AG04449 (cell line): ENCODE measurements around the gene LDB2.

Experiments used
- CTCF ChIA-PET: fragments of 350-600 bp; formaldehyde crosslinking; extraction: SDS; loops from one replicate; lab custom pipeline; 2021; ENCODE audit warnings: antibody characterized with exemption; lab: Yijun Ruan, JAX
- POLR2A ChIA-PET: fragments of 400-600, 350-600 bp; formaldehyde crosslinking; extraction: SDS; loops from one replicate; lab custom pipeline; 2020; ENCODE audit warnings: antibody characterized with exemption, inconsistent platforms; lab: Yijun Ruan, JAX
- DNase-seq: peaks from one replicate; pipeline ENCODE4 v3.0.0-alpha.2; 2010; ENCODE audit warnings: low read depth, low spot score
- H3K4me3 ChIP-seq: 2 replicates; pipeline ENCODE4 v1.5.1; 2011; ENCODE audit warnings: low read depth, mild to moderate bottlenecking, control low read depth, low read length
- TF ChIP-seq, protein P1 (sequence below): IDR thresholded peaks from one replicate; pipeline ENCODE4 v1.5.1; 2011; ENCODE audit warnings: mild to moderate bottlenecking, moderate library complexity, low read length, control low read depth, inconsistent platforms; ENCODE audit not compliant: insufficient read depth; ENCODE audit errors: missing control alignments

Gene LDB2

DNA sequence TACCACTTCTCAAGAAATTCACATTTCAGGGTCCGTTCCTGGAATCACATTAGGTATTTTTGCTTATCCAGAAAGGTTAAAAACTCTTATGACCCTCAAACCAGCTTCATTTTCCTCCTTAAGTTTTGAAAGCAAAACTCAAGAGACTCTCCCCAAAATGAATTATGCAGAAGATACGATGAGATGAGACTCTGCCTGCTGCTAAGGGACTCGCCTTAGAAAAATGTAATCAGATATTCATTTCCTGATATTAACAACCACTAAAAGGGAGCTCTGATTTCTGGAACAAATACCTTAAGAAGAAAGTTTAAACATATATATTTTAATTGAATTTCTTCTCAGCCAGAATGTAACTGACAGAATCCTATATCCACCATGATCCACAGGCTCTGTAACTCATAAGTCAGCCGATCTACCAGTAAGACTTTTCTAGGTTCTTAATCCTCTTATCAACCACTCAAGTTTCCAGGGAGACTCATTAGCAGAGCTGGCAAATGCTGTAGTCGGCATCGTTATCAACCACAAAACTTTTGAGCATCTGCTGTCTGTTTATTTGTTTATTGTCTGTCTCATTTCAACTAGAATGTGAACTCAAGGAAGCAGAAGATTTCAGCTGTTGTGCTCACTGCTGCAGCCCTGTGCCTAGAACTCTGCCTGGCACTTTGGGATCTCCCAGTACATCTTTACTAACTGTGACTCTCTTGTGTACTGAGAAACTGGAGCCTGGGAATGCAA lies 112.5 kb downstream of the LDB2 start:
- TF ChIP-seq, protein P1, sequence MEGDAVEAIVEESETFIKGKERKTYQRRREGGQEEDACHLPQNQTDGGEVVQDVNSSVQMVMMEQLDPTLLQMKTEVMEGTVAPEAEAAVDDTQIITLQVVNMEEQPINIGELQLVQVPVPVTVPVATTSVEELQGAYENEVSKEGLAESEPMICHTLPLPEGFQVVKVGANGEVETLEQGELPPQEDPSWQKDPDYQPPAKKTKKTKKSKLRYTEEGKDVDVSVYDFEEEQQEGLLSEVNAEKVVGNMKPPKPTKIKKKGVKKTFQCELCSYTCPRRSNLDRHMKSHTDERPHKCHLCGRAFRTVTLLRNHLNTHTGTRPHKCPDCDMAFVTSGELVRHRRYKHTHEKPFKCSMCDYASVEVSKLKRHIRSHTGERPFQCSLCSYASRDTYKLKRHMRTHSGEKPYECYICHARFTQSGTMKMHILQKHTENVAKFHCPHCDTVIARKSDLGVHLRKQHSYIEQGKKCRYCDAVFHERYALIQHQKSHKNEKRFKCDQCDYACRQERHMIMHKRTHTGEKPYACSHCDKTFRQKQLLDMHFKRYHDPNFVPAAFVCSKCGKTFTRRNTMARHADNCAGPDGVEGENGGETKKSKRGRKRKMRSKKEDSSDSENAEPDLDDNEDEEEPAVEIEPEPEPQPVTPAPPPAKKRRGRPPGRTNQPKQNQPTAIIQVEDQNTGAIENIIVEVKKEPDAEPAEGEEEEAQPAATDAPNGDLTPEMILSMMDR: no peak
- no peak overlapping the region for H3K4me3 ChIP-seq
- CTCF ChIA-PET: interaction anchor here (0.7 to 2.4 kb wide), 7 partner anchors 9 to 662 kb away, joined by 3 to 19 read pairs (median 4); no protein-coding TSS in a partner anchor
- POLR2A ChIA-PET: no interaction called here
- peak; percentile 52 for DNase-seq

DNA sequence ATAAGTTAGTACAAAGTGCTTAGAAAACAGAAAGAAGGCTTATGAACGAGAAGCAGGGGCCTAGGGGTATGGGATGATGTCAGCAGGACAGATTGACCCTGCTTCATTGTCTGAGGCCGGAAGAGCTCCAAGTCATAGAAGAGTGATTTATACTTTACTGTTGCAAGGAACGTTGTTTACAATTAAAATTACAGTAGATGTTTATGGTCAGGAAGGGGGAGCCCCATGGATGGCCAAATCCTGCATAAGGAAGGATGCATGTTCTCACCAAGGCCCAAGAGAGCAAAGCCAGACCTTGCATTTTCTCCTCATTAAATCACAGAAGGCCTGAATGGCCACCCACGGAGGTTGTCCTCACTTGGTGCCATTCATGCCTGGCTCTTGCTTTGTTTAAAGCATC lies 115.3 kb downstream of the LDB2 start:
- ChIA-PET CTCF (interaction anchor here (0.9 to 2.7 kb wide), 3 partner anchors 8 to 541 kb away, joined by 5 to 12 read pairs (median 6); no protein-coding TSS in a partner anchor), POLR2A (no interaction called here)
- no peak overlapping the region for H3K4me3 ChIP-seq
- TF ChIP-seq, protein P1: no peak
- no peak for DNase-seq

DNA sequence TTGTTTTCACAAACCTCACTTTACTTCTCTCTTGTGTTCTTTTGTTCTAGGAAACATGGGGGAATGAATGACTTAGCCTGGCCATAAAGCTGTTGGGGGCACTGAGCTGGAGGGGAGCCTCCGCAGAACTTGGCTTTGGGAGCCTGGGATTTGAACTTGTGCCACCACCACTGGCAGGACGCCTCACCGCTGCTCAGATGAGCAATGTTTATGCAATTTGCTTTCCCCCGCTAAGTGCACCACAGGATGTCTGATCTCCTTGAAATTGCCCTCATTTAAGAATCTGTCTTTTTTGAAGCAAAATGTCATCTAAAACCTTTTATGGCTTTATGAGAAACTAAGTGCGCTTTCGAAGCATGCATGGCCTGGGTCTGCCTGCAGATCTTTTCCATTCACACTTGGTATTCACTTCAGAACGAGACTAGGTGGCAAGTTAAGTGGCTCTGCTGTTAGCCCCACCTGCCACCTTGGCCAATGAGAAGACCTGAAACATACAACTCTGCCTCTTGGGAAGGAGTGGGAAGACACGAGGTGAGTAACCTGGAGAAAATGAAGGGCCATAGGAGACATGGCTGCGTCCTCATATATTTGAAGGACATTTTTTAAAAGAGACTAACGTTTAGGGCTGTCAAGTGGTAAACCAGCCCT lies 119.3 kb downstream of the LDB2 start:
- TF ChIP-seq, protein P1: no peak
- no peak for DNase-seq
- no peak overlapping the region for H3K4me3 ChIP-seq
- CTCF ChIA-PET: interaction anchor here (1.8 kb wide), 1 partner anchor 9 kb away, joined by 3 read pairs; no protein-coding TSS in a partner anchor
- POLR2A ChIA-PET: no interaction called here

DNA sequence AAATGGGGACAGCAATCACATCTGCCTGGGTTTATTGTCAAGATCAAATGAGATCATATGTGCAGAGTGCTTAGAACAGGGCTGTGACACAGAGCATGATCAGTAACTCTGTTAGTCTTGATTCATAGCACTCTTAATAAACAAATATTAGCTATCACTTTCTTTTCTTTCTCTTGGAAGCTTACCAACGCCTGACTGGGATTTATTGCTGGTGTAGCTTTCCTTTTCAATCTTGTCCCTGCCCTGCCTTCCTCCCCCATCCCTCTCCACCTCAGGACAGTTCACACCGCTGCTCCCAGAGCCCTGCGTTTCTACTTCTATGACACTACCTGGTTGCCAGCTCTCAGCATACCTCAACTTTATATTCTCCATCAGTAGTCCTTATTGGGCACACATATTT lies 120.7 kb downstream of the LDB2 start:
- TF ChIP-seq, protein P1: no peak
- CTCF ChIA-PET: no interaction called here
- DNase-seq: no peak
- no peak overlapping the region for H3K4me3 ChIP-seq
- POLR2A ChIA-PET: no interaction called here

DNA sequence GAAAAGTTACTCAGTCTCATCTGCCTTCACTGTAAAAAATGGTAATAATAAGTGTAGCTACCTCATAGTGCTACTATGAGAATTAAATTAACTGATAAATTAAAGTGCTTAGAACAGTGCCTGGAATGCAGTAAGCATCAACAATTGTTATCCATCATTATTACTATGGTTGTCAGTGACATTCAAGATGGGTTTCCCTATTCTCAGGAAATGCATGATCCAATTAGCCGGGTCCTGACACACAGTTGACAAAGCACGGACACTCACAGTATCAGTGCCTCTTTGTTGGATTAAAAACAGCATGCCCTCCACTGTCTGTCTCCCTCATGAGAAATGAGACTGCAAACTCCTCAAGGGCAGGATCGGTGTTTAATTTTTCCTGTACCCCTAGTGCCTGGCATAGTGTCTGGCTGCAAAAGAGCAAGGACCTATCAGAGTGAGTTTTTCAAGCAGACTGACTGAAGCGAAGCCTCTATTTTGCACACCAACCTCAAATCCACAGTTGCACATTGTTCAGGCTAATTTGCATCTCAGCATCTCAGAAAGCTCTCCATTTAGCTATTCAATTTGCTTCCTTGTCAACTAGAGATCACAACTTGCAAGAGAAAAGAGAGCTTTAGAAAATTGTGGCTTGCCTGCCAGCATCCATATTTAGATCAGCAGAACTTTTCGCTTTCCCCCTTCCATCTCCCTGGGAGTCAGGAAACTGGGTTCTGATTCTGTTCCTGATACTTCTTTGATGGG lies 122.9 kb downstream of the LDB2 start:
- TF ChIP-seq, protein P1: no peak
- DNase-seq: no peak
- POLR2A ChIA-PET: no interaction called here
- CTCF ChIA-PET: interaction anchor here (1.3 to 1.6 kb wide), 2 partner anchors 16 to 19 kb away, joined by 4 to 6 read pairs; no protein-coding TSS in a partner anchor
- H3K4me3 ChIP-seq: no peak overlapping the region

DNA sequence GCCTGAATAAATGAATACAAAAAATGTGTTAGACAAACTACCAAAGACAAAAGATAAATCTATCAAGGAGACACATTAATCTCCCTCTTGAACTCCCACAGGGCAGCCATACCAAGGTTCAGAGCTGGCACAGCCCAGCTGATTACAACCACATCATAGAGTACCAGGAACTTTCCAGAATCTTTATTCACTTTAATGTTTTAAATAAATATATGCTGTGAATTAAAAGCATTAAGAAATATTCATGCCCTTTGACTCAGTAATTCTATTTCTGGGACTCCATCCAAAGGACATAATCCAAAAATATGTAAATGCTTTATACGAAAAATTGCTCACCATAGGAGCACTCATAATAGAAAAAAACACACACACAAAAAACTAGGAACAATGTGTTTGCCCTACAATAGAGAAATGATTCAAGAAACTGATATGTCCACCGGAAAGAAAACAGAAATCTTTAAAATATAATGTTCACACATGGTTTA lies 126.0 kb downstream of the LDB2 start:
- TF ChIP-seq, protein P1: no peak
- ChIA-PET POLR2A (no interaction called here), CTCF (no interaction called here)
- no peak for DNase-seq
- H3K4me3 ChIP-seq: no peak overlapping the region
